Measurements from ENCODE around the gene NAPSA. TPM values are rescaled to one million over a fixed set of nuclear protein-coding genes. Genes with fewer than 3 reads are reported as not detected.

NAPSA gene
- total and polyA plus RNA-seq, 10 of the 15 experiments (the other 5 are each of a cell fraction or from before 2014, with no cell fraction given) = 6.7 to 45.4 (median 17.1) TPM

- TF ChIP-seq KLF5 (IDR thresholded peaks at IDR 0.05; ENCODE audit: partially characterized antibody) (no peak), YY1 (IDR thresholded peaks at IDR 0.05; ENCODE audit: low read depth, low read length) (no peak), ATF7 (IDR thresholded peaks at IDR 0.05; ENCODE audit: low read depth) (no peak), MAX (IDR thresholded peaks at IDR 0.05; ENCODE audit: low read depth, low read length) (no peak), ZSCAN29 (IDR thresholded peaks at IDR 0.05) (no peak)
Measured at GRCh38 chr19:50324331-50324730, 41.1 kb downstream of the NAPSA start (continued).

GRCh38 chr19:50323782-50324133, 41.7 kb downstream of the NAPSA start:
- in situ Hi-C loops (cut with MboI) (no loop called here), intact Hi-C loops (cut with micrococcal nuclease; ENCODE audit: unreplicated experiment) (no loop called here)
- H3K9ac ChIP-seq (ENCODE audit: control insufficient read depth, insufficient read depth, low read length) = no peak overlapping the region
- WGBS (ENCODE audit: insufficient coverage, insufficient replicate concordance, low lambda C conversion rate, missing lambda C conversion rate) = 65% methylated on average over 11 of the region's 12 CpGs
- BruUV-seq (replicated peaks) = no TSS peak
- no peak overlapping the region for H3K4me3 ChIP-seq
- peaks cover 4% of the 10 kb centered on the region; the same call in 1 of the 2 replicates for H4K20me1 ChIP-seq (ENCODE audit: control insufficient read depth, insufficient read depth)
- RAD21 ChIA-PET (ENCODE audit: unreplicated experiment) = no interaction called here
- H3K79me2 ChIP-seq (ENCODE audit: control insufficient read depth, insufficient read depth, low read length) = no peaks in the 10 kb centered on the region
- FAIRE-seq = no peak
- TF ChIP-seq, protein P1, sequence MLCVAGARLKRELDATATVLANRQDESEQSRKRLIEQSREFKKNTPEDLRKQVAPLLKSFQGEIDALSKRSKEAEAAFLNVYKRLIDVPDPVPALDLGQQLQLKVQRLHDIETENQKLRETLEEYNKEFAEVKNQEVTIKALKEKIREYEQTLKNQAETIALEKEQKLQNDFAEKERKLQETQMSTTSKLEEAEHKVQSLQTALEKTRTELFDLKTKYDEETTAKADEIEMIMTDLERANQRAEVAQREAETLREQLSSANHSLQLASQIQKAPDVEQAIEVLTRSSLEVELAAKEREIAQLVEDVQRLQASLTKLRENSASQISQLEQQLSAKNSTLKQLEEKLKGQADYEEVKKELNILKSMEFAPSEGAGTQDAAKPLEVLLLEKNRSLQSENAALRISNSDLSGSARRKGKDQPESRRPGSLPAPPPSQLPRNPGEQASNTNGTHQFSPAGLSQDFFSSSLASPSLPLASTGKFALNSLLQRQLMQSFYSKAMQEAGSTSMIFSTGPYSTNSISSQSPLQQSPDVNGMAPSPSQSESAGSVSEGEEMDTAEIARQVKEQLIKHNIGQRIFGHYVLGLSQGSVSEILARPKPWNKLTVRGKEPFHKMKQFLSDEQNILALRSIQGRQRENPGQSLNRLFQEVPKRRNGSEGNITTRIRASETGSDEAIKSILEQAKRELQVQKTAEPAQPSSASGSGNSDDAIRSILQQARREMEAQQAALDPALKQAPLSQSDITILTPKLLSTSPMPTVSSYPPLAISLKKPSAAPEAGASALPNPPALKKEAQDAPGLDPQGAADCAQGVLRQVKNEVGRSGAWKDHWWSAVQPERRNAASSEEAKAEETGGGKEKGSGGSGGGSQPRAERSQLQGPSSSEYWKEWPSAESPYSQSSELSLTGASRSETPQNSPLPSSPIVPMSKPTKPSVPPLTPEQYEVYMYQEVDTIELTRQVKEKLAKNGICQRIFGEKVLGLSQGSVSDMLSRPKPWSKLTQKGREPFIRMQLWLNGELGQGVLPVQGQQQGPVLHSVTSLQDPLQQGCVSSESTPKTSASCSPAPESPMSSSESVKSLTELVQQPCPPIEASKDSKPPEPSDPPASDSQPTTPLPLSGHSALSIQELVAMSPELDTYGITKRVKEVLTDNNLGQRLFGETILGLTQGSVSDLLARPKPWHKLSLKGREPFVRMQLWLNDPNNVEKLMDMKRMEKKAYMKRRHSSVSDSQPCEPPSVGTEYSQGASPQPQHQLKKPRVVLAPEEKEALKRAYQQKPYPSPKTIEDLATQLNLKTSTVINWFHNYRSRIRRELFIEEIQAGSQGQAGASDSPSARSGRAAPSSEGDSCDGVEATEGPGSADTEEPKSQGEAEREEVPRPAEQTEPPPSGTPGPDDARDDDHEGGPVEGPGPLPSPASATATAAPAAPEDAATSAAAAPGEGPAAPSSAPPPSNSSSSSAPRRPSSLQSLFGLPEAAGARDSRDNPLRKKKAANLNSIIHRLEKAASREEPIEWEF (IDR thresholded peaks at IDR 0.05; ENCODE audit: insufficient replicate concordance, low read depth, low read length) = no peak
- TF ChIP-seq ZSCAN29 (IDR thresholded peaks at IDR 0.05) (no peak), EP300 (IDR thresholded peaks at IDR 0.05; ENCODE audit: borderline replicate concordance in 1 of 2, control insufficient read depth in 1 of 2, low read depth in 2 of 2, low read length in 2 of 2) (no peak)
- no peaks in the 10 kb centered on the region for H3K36me3 ChIP-seq (ENCODE audit: control insufficient read depth in 2 of 2, insufficient read depth in 2 of 2, low read length in 1 of 2)
- DNase-seq (ENCODE audit: low read depth, low spot score) = no peak
- CTCF ChIA-PET = no interaction called here
- no peak overlapping the region for H3K27ac ChIP-seq (ENCODE audit: control insufficient read depth, insufficient read depth)
- no peak overlapping the region for H2AFZ ChIP-seq (ENCODE audit: control insufficient read depth, low read depth, low read length)
- ATAC-seq = no peak
- no peaks in the 10 kb centered on the region; the same call in 2 of the 3 replicates for H3K9me3 ChIP-seq (replicated peaks; ENCODE audit: control insufficient read depth, insufficient read depth, low read length)
- H3K27me3 ChIP-seq (replicated peaks in 1 of 2; ENCODE audit: control insufficient read depth in 2 of 2, insufficient read depth in 2 of 2, low read length in 1 of 2) = peaks cover 2 to 16% of the 10 kb centered on the region in 2 experiments; a peak in 3 of 4 replicates
- POLR2A ChIA-PET = no interaction called here
- H3K4me1 ChIP-seq (ENCODE audit: control insufficient read depth, insufficient read depth, low read length) = peaks cover 10% of the 10 kb centered on the region
- SMC1A ChIA-PET (ENCODE audit: uncharacterized antibody, unreplicated experiment) = no interaction called here
- H3K4me2 ChIP-seq (ENCODE audit: control insufficient read depth, insufficient read depth) = no peak overlapping the region

All from GM12878 (cell line).